Sigmoid colon (tissue), 7 donors: ENCODE measurements around the gene DDIT4. TPM values are rescaled to one million over a fixed set of nuclear protein-coding genes. Genes with fewer than 3 reads are reported as not detected.
A peak's percentile ranks its signal among the peaks of the same experiment; 100 is the strongest.

Experiments used
- DNase-seq: peaks from one replicate; pipeline ENCODE4 v3.0.0-alpha.2; 2019
- H3K27ac ChIP-seq, 4 donors: fragments of 200-600 bp; sonication (generic); one replicate each; pipeline ENCODE4 v1.5.1; 2016 to 2019; ENCODE audit warnings: mild to moderate bottlenecking in 1 of 4
- H3K27me3 ChIP-seq, 3 donors: fragments of 200-600 bp; sonication (generic); one replicate each; pipeline ENCODE4 v1.5.1; 2019; ENCODE audit warnings: mild to moderate bottlenecking in 1 of 3
- H3K36me3 ChIP-seq, 4 donors: fragments of 200-600 bp; sonication (generic); one replicate each; pipeline ENCODE4 v1.5.1; 2016 to 2019
- H3K4me1 ChIP-seq, 4 donors: fragments of 200-600 bp; sonication (generic); one replicate each; pipeline ENCODE4 v1.5.1; 2017 to 2019
- H3K4me3 ChIP-seq, 4 donors: fragments of 200-600 bp; sonication (generic); one replicate each; pipeline ENCODE4 v1.5.1; 2017 to 2019; ENCODE audit warnings: mild to moderate bottlenecking in 2 of 4, moderate library complexity in 1 of 4
- H3K9me3 ChIP-seq, 4 donors: fragments of 200-600 bp in 3 of 4; sonication (generic) in 3 of 4; one replicate each; pipeline versions ENCODE4 v1.5.1 to v1.6.1; 2013 to 2019
- EP300 ChIP-seq, 4 donors: sonication (generic); formaldehyde crosslinking; IDR thresholded peaks; one replicate each; pipeline ENCODE4 v1.6.1; 2017; ENCODE audit warnings: antibody characterized with exemption in 4 of 4
- POLR2A ChIP-seq, 2 donors: fragments of 450-650 bp; IDR thresholded peaks; one replicate each; pipeline ENCODE4 v1.6.1; 2016; ENCODE audit warnings: antibody characterized with exemption in 2 of 2, mild to moderate bottlenecking in 2 of 2, moderate library complexity in 2 of 2
- POLR2AphosphoS5 ChIP-seq, 4 donors: sonication (generic); formaldehyde crosslinking; IDR thresholded peaks; one replicate each; pipeline ENCODE4 v1.6.1; 2017; ENCODE audit warnings: antibody characterized with exemption in 4 of 4
- WGBS, 2 donors: extraction: QIAGEN DNeasy Blood & Tissue Kit; methylation state at CpG; one replicate each; pipeline ENCODE4 v1.1.7; 2013; 5-methylcytosine and 5-hydroxymethylcytosine counted together
- intact Hi-C: fragments of 100-400 bp; cut with DNase I; formaldehyde crosslinking; loops from one replicate; pipeline ENCODE4 v1.15.1; 2023
- polyA plus RNA-seq, 3 donors: library from polyadenylated mRNA; stranded (reverse); fragments of 200-250 nt; gene quantifications; one replicate each; pipeline ENCODE4 v1.2.3, GENCODE V29; 2013
- total RNA-seq, 4 donors: library from RNA; depleted of rRNA; stranded (reverse); fragments of >200 nt; gene quantifications; one replicate each; pipeline ENCODE4 v1.1.0, GENCODE V29; 2016
- TF ChIP-seq, protein P1 (sequence below), 4 experiments: fragments of 450-650 bp in 3 of 4; fragments of 200-600 bp in 1 of 4; IDR thresholded peaks; one replicate each; pipeline ENCODE4 v1.5.1; 2016 to 2019; ENCODE audit warnings: antibody characterized with exemption in 4 of 4, mild to moderate bottlenecking in 3 of 4, moderate library complexity in 2 of 4
- donor health status: healthy with polysubstance abuse.
- donor health status: Bipolar disorder and iron deficiency.
- donor health status: healthy.

DDIT4 gene
- total and polyA plus RNA-seq, 7 donors: 71.5 to 413 (median 100.0) TPM

DNA sequence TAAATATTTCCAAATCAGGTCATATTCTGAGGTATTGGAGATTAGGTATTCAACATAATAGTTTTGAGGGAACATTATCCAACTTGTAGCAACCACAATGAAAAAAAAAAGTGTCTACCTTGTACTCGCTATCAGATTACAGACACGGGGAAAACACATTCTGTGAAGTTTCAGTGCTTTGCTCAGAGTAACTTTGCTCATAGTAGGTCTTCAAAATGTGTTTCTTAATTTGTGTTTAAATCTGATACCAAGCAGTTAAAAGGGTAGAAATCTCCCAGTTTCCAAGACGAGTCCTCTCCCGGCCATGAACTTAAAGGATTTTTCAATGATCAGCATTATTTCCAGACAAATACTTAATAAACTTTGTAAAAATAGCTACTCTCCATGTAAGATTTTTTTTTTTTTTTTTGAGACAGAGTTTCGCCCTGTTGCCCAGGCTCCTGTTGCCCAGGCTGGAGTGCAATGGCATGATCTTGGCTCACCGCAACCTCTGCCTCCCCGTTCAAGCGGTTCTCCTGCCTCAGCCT is 39.2 kb downstream of the DDIT4 start:
- DNase-seq: no peak
- intact Hi-C loops: no loop called here
- no peak for TF ChIP-seq POLR2AphosphoS5 (IDR thresholded peaks at IDR 0.05)
- TF ChIP-seq EP300 (IDR thresholded peaks at IDR 0.05): no peak
- TF ChIP-seq, protein P1, sequence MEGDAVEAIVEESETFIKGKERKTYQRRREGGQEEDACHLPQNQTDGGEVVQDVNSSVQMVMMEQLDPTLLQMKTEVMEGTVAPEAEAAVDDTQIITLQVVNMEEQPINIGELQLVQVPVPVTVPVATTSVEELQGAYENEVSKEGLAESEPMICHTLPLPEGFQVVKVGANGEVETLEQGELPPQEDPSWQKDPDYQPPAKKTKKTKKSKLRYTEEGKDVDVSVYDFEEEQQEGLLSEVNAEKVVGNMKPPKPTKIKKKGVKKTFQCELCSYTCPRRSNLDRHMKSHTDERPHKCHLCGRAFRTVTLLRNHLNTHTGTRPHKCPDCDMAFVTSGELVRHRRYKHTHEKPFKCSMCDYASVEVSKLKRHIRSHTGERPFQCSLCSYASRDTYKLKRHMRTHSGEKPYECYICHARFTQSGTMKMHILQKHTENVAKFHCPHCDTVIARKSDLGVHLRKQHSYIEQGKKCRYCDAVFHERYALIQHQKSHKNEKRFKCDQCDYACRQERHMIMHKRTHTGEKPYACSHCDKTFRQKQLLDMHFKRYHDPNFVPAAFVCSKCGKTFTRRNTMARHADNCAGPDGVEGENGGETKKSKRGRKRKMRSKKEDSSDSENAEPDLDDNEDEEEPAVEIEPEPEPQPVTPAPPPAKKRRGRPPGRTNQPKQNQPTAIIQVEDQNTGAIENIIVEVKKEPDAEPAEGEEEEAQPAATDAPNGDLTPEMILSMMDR (IDR thresholded peaks at IDR 0.05): no peak
- TF ChIP-seq POLR2A (IDR thresholded peaks at IDR 0.05): no peak
- no peaks in the 10 kb centered on the region for H3K9me3 ChIP-seq
- H3K27me3 ChIP-seq: no peaks in the 10 kb centered on the region
- H3K4me3 ChIP-seq: no peak overlapping the region
- H3K27ac ChIP-seq: no peak overlapping the region
- H3K36me3 ChIP-seq: no peaks in the 10 kb centered on the region
- WGBS, 2 donors: 96 to 97% methylated on average over 8 of the region's 8 CpGs
- H3K4me1 ChIP-seq: peaks cover 0 to 47% (median 38%) of the 10 kb centered on the region in 4 donors

GRCh38 chr10:72314263-72314662 is 40.5 kb downstream of the DDIT4 start:
- Histone ChIP-seq H3K27ac (no peak overlapping the region), H3K4me3 (no peak overlapping the region), H3K36me3 (no peaks in the 10 kb centered on the region), H3K9me3 (no peaks in the 10 kb centered on the region), H3K4me1 (peaks cover 0 to 42% (median 35%) of the 10 kb centered on the region in 4 donors), H3K27me3 (no peaks in the 10 kb centered on the region)
- DNase-seq: no peak
- WGBS, 2 donors: 98% methylated on average over 7 of the region's 7 CpGs
- TF ChIP-seq POLR2AphosphoS5 (IDR thresholded peaks at IDR 0.05) (no peak), EP300 (IDR thresholded peaks at IDR 0.05) (no peak), POLR2A (IDR thresholded peaks at IDR 0.05) (no peak)
- TF ChIP-seq, protein P1 (IDR thresholded peaks at IDR 0.05): no peak
- intact Hi-C loops: no loop called here

DNA sequence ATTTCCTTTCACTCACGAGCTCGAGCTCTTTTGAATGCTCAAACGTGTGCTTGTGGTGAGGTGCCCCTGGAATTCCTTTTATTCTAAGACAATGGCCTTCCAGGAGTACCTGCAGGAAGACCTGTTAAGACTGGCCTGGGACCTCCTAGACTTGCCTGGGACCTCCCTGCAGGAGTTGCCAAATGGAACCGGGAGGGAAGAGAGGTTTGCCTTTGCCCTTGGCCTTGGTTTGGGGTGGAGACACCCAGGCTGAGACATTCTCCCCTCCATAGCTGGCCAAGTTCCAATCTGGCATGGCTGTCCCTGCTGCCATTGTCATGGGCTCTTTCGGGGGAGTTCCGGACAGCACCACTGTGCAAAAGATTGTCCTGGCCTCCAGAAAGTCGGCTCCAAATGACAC is 41.3 kb downstream of the DDIT4 start:
- intact Hi-C loops: loop anchor here (5.0 kb wide), 1 partner anchor 98 kb away; the partner anchor contains the start of genes ANAPC16 and ASCC1
- no peak for DNase-seq
- Histone ChIP-seq H3K9me3 (no peaks in the 10 kb centered on the region), H3K4me3 (no peak overlapping the region), H3K4me1 (peaks cover 0 to 42% (median 41%) of the 10 kb centered on the region in 4 donors), H3K27ac (peak overlapping the region; percentile 69 to 78 (median 72)), H3K36me3 (no peaks in the 10 kb centered on the region), H3K27me3 (no peaks in the 10 kb centered on the region)
- no peak for TF ChIP-seq EP300 (IDR thresholded peaks at IDR 0.05)
- TF ChIP-seq, protein P1 (IDR thresholded peaks at IDR 0.05): no peak
- TF ChIP-seq POLR2A (IDR thresholded peaks at IDR 0.05): no peak
- TF ChIP-seq POLR2AphosphoS5 (IDR thresholded peaks at IDR 0.05): no peak
- WGBS, 2 donors: 58 to 68% methylated on average over 7 of the region's 7 CpGs

DNA sequence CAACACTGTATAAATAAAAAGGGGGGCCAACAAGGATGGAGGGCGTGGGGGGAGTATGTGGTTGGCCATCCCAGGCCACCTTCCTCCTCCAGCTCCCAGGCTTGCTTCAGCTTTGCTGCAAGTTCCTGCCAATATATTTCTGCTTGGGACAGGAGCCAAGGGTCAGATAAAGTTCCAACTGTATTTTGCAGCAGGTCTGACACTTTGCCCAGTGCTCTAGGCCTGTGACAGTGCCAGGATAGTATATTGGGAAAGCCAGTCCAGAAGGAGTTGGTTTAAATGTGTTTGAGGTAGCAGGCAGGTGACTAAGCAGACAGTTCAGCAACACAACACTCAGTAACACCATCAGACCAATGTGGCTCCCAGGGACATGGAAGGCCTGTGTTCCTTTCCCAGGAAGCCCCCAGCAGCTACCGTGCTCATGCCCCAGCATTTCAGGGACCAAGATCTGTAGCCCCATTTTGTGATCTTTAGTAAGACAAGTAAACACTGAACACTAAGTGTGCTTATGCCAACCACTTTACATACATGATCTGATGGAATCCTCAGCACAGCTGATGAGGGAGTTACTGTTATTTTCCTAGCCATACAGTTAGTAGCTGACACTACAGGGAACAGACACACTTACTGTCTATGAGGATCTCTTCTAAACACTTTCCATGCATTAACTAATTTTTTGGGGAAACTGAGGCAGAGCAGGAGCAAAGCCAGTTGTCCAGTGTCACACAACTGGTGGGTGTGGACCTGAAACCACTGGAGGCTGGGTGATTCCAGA is 42.1 kb downstream of the DDIT4 start:
- peak overlapping the region; percentile 69 to 78 (median 72) for H3K27ac ChIP-seq
- peaks cover 0 to 50% (median 47%) of the 10 kb centered on the region in 4 donors for H3K4me1 ChIP-seq
- WGBS, 2 donors: 13 to 48% methylated on average over 2 of the region's 2 CpGs
- TF ChIP-seq POLR2AphosphoS5 (IDR thresholded peaks at IDR 0.05): peak; percentile 17 to 58 (median 54)
- TF ChIP-seq POLR2A (IDR thresholded peaks at IDR 0.05): no peak
- no peak for TF ChIP-seq EP300 (IDR thresholded peaks at IDR 0.05)
- TF ChIP-seq, protein P1 (IDR thresholded peaks at IDR 0.05): no peak
- H3K27me3 ChIP-seq: no peaks in the 10 kb centered on the region
- intact Hi-C loops: loop anchor here (5.0 kb wide), 1 partner anchor 98 kb away; the partner anchor contains the start of genes ANAPC16 and ASCC1
- no peak overlapping the region for H3K4me3 ChIP-seq
- peak; percentile 89 for DNase-seq
- no peaks in the 10 kb centered on the region for H3K36me3 ChIP-seq
- no peaks in the 10 kb centered on the region for H3K9me3 ChIP-seq
